ENCODE measurements around the gene ZNF487.

DNA sequence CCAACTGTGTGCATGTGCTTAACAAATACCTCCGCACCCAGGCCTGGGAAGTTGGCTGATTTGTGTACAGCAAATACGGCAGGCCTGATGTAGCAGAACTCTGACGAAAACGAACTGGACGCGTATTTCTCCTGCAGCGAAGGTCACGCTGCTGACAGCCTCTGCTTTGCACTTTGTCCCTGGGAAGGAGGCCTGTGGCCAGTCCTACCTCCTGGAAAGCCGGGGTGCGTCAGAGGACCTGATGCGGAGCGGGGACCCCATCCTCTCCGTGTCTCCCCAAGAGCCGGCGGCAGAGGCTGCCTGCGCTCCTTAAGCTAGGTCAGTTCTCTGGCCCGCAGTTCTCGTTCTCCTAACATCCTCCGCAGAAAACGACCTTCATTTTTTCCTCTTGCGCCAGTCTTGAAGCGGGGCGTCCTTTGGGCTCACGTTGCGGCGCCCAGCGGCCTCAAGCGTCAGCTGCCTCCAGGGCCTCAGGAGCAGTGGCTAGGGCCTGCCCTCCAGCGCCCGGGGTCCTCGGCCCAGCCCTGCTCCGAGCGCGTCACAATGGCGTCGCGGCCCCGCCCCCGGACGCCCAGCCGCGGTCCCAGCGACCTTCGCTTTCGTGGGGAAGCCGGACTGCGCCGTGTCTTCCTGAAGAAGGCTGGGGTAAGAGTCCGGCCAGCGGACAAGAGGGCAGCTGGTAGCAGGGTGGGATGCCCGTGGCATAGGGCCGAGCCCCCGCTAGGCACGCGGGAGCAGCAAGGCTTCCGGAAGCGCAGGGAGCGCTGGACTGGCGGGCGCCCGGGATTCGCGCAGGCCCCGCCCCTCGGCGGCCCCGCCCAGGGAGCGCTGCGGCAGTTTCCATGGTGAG, at the start of gene ZNF487:
- TF ChIP-seq, protein P1, sequence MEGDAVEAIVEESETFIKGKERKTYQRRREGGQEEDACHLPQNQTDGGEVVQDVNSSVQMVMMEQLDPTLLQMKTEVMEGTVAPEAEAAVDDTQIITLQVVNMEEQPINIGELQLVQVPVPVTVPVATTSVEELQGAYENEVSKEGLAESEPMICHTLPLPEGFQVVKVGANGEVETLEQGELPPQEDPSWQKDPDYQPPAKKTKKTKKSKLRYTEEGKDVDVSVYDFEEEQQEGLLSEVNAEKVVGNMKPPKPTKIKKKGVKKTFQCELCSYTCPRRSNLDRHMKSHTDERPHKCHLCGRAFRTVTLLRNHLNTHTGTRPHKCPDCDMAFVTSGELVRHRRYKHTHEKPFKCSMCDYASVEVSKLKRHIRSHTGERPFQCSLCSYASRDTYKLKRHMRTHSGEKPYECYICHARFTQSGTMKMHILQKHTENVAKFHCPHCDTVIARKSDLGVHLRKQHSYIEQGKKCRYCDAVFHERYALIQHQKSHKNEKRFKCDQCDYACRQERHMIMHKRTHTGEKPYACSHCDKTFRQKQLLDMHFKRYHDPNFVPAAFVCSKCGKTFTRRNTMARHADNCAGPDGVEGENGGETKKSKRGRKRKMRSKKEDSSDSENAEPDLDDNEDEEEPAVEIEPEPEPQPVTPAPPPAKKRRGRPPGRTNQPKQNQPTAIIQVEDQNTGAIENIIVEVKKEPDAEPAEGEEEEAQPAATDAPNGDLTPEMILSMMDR (IDR thresholded peaks at IDR 0.05; ENCODE audit: low read depth, low read length, poor library complexity, severe bottlenecking): no peak
- TF ChIP-seq EZH2phosphoT487 (IDR thresholded peaks at IDR 0.05; ENCODE audit: borderline replicate concordance, low read length): no peak

Data from DOHH2 (cell line).